IMR-90 (cell line): ENCODE results near the gene KCNT1. TPM values are rescaled to one million over a fixed set of nuclear protein-coding genes. Genes with fewer than 3 reads are reported as not detected.

Source experiments
- ATAC-seq: fragments of 200-7000 bp; cut with Tn5 transposase; 2 replicates; pipeline ENCODE4 v1.9.1; 2020; ENCODE audit warnings: low read depth, mild to moderate bottlenecking, moderate library complexity
- BruUV-seq: library from RNA; stranded (reverse); fragments of 400-500 nt; replicated peaks from 2 replicates; lab custom pipeline; 2021; lab: Mats Ljungman, UMichigan
- CTCF ChIA-PET: fragments of 300-600 bp; formaldehyde crosslinking; extraction: SDS; loops from one replicate; lab custom pipeline; 2021; ENCODE audit warnings: antibody characterized with exemption; lab: Yijun Ruan, JAX
- POLR2A ChIA-PET: fragments of 300-600 bp; sonication (Branson Sonifier 250); formaldehyde crosslinking; loops from one replicate; lab custom pipeline; 2022; ENCODE audit warnings: antibody characterized with exemption; ENCODE audit not compliant: unreplicated experiment; lab: Charles Lee
- DNase-seq: peaks from one replicate; pipeline ENCODE4 v3.0.0; 2013
- H2AFZ ChIP-seq: replicated peaks from 2 replicates; pipeline ENCODE3; 2013; ENCODE audit warnings: low read length, mild to moderate bottlenecking; ENCODE audit not compliant: poor library complexity
- H2AK5ac ChIP-seq: 2 replicates; pipeline ENCODE4 v1.6.1; 2013; ENCODE audit warnings: low read depth, low read length, inconsistent platforms
- H2AK9ac ChIP-seq: replicated peaks from 2 replicates; pipeline ENCODE3; 2013; ENCODE audit warnings: mild to moderate bottlenecking, low read depth, low read length, moderate library complexity; ENCODE audit not compliant: poor library complexity
- H2BK120ac ChIP-seq: 2 replicates; pipeline ENCODE4 v1.6.1; 2013; ENCODE audit warnings: low read depth, low read length, inconsistent platforms
- H2BK15ac ChIP-seq: 3 replicates; pipeline ENCODE4 v1.6.1; 2013; ENCODE audit warnings: low read depth, low read length, inconsistent platforms
- H2BK20ac ChIP-seq: 2 replicates; pipeline ENCODE4 v1.6.1; 2013; ENCODE audit warnings: low read depth, mild to moderate bottlenecking, inconsistent platforms, low read length, moderate library complexity
- H2BK5ac ChIP-seq: 2 replicates; pipeline ENCODE4 v1.6.1; 2013; ENCODE audit warnings: mild to moderate bottlenecking, low read depth, low read length, inconsistent platforms; ENCODE audit not compliant: poor library complexity, severe bottlenecking
- H3K14ac ChIP-seq: replicated peaks from 2 replicates; pipeline ENCODE4 v1.6.1; 2013; ENCODE audit warnings: low read depth, low read length, inconsistent platforms
- H3K18ac ChIP-seq: 2 replicates; pipeline ENCODE4 v1.6.1; 2013; ENCODE audit warnings: low read depth, low read length, control low read depth
- H3K23ac ChIP-seq: 2 replicates; pipeline ENCODE4 v1.6.1; 2013; ENCODE audit warnings: low read depth, low read length, inconsistent platforms
- H3K27ac ChIP-seq: 2 replicates; pipeline ENCODE4 v1.5.1; 2013; ENCODE audit warnings: mild to moderate bottlenecking, control low read depth, low read length; ENCODE audit not compliant: insufficient read depth
- H3K27me3 ChIP-seq: 2 replicates; pipeline ENCODE4 v1.6.1; 2013; ENCODE audit warnings: low read length; ENCODE audit not compliant: control insufficient read depth, insufficient read depth
- H3K36me3 ChIP-seq: 2 replicates; pipeline ENCODE4 v1.6.1; 2013; ENCODE audit warnings: low read length, mixed read lengths; ENCODE audit not compliant: control insufficient read depth, insufficient read depth
- H3K4ac ChIP-seq: 2 replicates; pipeline ENCODE4 v1.6.1; 2013; ENCODE audit warnings: low read depth, low read length, inconsistent platforms
- H3K4me1 ChIP-seq: 2 replicates; pipeline ENCODE4 v1.6.1; 2013; ENCODE audit warnings: low read length, mixed read lengths; ENCODE audit not compliant: control insufficient read depth, insufficient read depth
- H3K4me2 ChIP-seq: 2 replicates; pipeline ENCODE4 v1.6.1; 2013; ENCODE audit warnings: low read depth, mild to moderate bottlenecking, control low read depth, low read length, moderate library complexity
- H3K4me3 ChIP-seq: 2 replicates; pipeline ENCODE4 v1.5.1; 2013; ENCODE audit warnings: low read depth, mild to moderate bottlenecking, control low read depth, low read length, moderate library complexity; ENCODE audit not compliant: insufficient read depth
- H3K56ac ChIP-seq: 2 replicates; pipeline ENCODE4 v1.6.1; 2013; ENCODE audit warnings: low read length, inconsistent platforms; ENCODE audit not compliant: insufficient read depth; ENCODE audit errors: extremely low read depth
- H3K79me1 ChIP-seq, 2 experiments: 2 replicates each; pipeline ENCODE4 v1.6.1; 2013; ENCODE audit warnings: low read length in 2 of 2, inconsistent platforms in 1 of 2, low read depth in 1 of 2
- H3K9ac ChIP-seq: 2 replicates; pipeline ENCODE4 v1.6.1; 2013; ENCODE audit warnings: low read depth, low read length, control low read depth
- H3K9me1 ChIP-seq: 2 replicates; pipeline ENCODE4 v1.6.1; 2013; ENCODE audit warnings: low read length, inconsistent platforms; ENCODE audit not compliant: insufficient read depth
- H3K9me3 ChIP-seq: 2 replicates; pipeline ENCODE4 v1.6.1; 2013; ENCODE audit warnings: low read length; ENCODE audit not compliant: control insufficient read depth, insufficient read depth
- H4K20me1 ChIP-seq: 2 replicates; pipeline ENCODE4 v1.6.1; 2013; ENCODE audit warnings: low read length, inconsistent platforms; ENCODE audit not compliant: insufficient read depth
- H4K5ac ChIP-seq: 2 replicates; pipeline ENCODE4 v1.6.1; 2013; ENCODE audit warnings: mild to moderate bottlenecking, low read depth, low read length, control low read depth
- H4K8ac ChIP-seq, 2 experiments: 2 replicates each; pipeline ENCODE4 v1.6.1; 2013; ENCODE audit warnings: low read depth in 2 of 2, low read length in 2 of 2, control low read depth in 1 of 2, inconsistent platforms in 1 of 2
- H4K91ac ChIP-seq: 2 replicates; pipeline ENCODE4 v1.6.1; 2013; ENCODE audit warnings: low read depth, low read length, inconsistent platforms; ENCODE audit not compliant: insufficient read depth
- BHLHE40 ChIP-seq: fragments of 150-350 bp; IDR thresholded peaks from 2 replicates; pipeline ENCODE4 v1.6.1; 2016; ENCODE audit warnings: mild to moderate bottlenecking, low read depth, low read length
- CHD1 ChIP-seq: IDR thresholded peaks from 2 replicates; pipeline ENCODE4 v1.6.1; 2012; ENCODE audit warnings: low read depth, low read length, improper control_type of control experiment
- FOS ChIP-seq: fragments of 150-350 bp; IDR thresholded peaks from 2 replicates; pipeline ENCODE4 v1.6.1; 2016; ENCODE audit warnings: low read depth, low read length
- MAFK ChIP-seq: IDR thresholded peaks from 2 replicates; pipeline ENCODE4 v1.6.1; 2012; ENCODE audit warnings: low read depth, low read length, improper control_type of control experiment
- MAZ ChIP-seq: IDR thresholded peaks from 2 replicates; pipeline ENCODE4 v1.6.1; 2012; ENCODE audit warnings: low read depth, mild to moderate bottlenecking, low read length, improper control_type of control experiment, moderate library complexity, borderline replicate concordance
- MXI1 ChIP-seq: IDR thresholded peaks from 2 replicates; pipeline ENCODE4 v1.6.1; 2012; ENCODE audit warnings: low read depth, mild to moderate bottlenecking, low read length, moderate library complexity, borderline replicate concordance
- POLR2A ChIP-seq: IDR thresholded peaks from 2 replicates; pipeline ENCODE4 v1.6.1; 2012; ENCODE audit warnings: mild to moderate bottlenecking, low read depth, low read length
- RFX5 ChIP-seq: IDR thresholded peaks from 2 replicates; pipeline ENCODE4 v1.8.0; 2012; ENCODE audit warnings: low read depth, mild to moderate bottlenecking, low read length, moderate library complexity
- SMC3 ChIP-seq: fragments of 150-350 bp; IDR thresholded peaks from 2 replicates; pipeline ENCODE4 v1.6.1; 2016; ENCODE audit warnings: low read depth, mild to moderate bottlenecking, antibody characterized with exemption, low read length, moderate library complexity
- WGBS, 2 experiments: methylation state at CpG; one replicate each; pipeline versions ENCODE4 v1.1.5 to v1.1.7; 2013; ENCODE audit warnings: missing lambda C conversion rate in 2 of 2; ENCODE audit not compliant: insufficient read length in 1 of 2; ENCODE audit errors: extremely low coverage in 2 of 2; 5-methylcytosine and 5-hydroxymethylcytosine counted together
- dilution Hi-C: fragments of 300-500 bp; cut with HindIII; formaldehyde crosslinking; loops from one replicate; pipeline ENCODE4 v1.14.3; 2018; ENCODE audit warnings: low sequenced_read_pairs; ENCODE audit not compliant: unreplicated experiment
- in situ Hi-C: fragments of 300-500 bp; cut with MboI; formaldehyde crosslinking; loops from 3 replicates; pipeline ENCODE4 v1.14.3; 2019; ENCODE audit warnings: low sequenced_read_pairs, inconsistent platforms, mixed read lengths
- intact Hi-C: fragments of 100-400 bp; cut with micrococcal nuclease; formaldehyde crosslinking; loops from 2 replicates; pipeline ENCODE4 v1.10.0; 2022
- polyA plus RNA-seq, 3 experiments: library from polyadenylated mRNA; depleted of rRNA; stranded (reverse); fragments of >200 nt; gene quantifications; 2 replicates each; pipeline ENCODE4 v1.2.3, GENCODE V29; 2012; ENCODE audit warnings: low replicate concordance in 1 of 3
- total RNA-seq: library from RNA; depleted of rRNA; stranded (reverse); fragments of >200 nt; gene quantifications from 2 replicates; pipeline ENCODE4 v1.2.3, GENCODE V29; 2012

Gene KCNT1
- total and polyA plus RNA-seq, 2 of the 4 experiments (the other 2 are of a cell fraction) = not detected

GRCh38 chr9:135770771-135771170, 68.8 kb downstream of the KCNT1 start:
- no TSS peak for BruUV-seq
- ATAC-seq (no peak), DNase-seq (no peak)
- Histone ChIP-seq H3K18ac (no peak overlapping the region), H3K9me1 (peaks cover 5% of the 10 kb centered on the region; the same call in 1 of the 2 replicates), H2AK9ac (no peak overlapping the region), H4K8ac (no peak overlapping the region), H2BK5ac (no peak overlapping the region), H2BK15ac (no peak overlapping the region), H3K56ac (no peak overlapping the region), H4K20me1 (no peaks in the 10 kb centered on the region), H3K4me2 (no peak overlapping the region), H3K4me1 (no peaks in the 10 kb centered on the region), H3K27me3 (peaks cover 2% of the 10 kb centered on the region), H2AK5ac (no peak overlapping the region), H3K36me3 (no peaks in the 10 kb centered on the region), H3K79me1 (no peaks in the 10 kb centered on the region), H4K91ac (no peak overlapping the region), H3K23ac (no peak overlapping the region), H2BK120ac (no peak overlapping the region), H3K4me3 (no peak overlapping the region), H2AFZ (no peak overlapping the region), H3K4ac (no peak overlapping the region), H3K9me3 (peaks cover 15% of the 10 kb centered on the region), H4K5ac (no peak overlapping the region), H2BK20ac (no peak overlapping the region), H3K14ac (no peak overlapping the region), H3K27ac (no peak overlapping the region), H3K9ac (no peak overlapping the region)
- ChIA-PET POLR2A (no interaction called here), CTCF (no interaction called here)
- dilution Hi-C loops = no loop called here
- in situ Hi-C loops = no loop called here
- intact Hi-C loops = no loop called here
- no peak for TF ChIP-seq MAZ
- TF ChIP-seq POLR2A = no peak
- no peak for TF ChIP-seq BHLHE40
- TF ChIP-seq MAFK = no peak
- TF ChIP-seq RFX5 = no peak
- no peak for TF ChIP-seq FOS
- no peak for TF ChIP-seq SMC3
- no peak for TF ChIP-seq MXI1
- TF ChIP-seq CHD1 = no peak
- WGBS, 2 experiments = 89% methylated on average over 14 of the region's 26 CpGs; no CpG with 5 or more reads in 1 of the 2 experiments
